ENCODE measurements around the gene MAPK8IP2. TPM values are rescaled to one million over a fixed set of nuclear protein-coding genes. Genes with fewer than 3 reads are reported as not detected.

The MAPK8IP2 gene
- total and polyA plus RNA-seq, 2 of the 13 experiments (the other 11 are each of a cell fraction or from before 2014, with no cell fraction given): 1.3 to 2.6 TPM

DNA sequence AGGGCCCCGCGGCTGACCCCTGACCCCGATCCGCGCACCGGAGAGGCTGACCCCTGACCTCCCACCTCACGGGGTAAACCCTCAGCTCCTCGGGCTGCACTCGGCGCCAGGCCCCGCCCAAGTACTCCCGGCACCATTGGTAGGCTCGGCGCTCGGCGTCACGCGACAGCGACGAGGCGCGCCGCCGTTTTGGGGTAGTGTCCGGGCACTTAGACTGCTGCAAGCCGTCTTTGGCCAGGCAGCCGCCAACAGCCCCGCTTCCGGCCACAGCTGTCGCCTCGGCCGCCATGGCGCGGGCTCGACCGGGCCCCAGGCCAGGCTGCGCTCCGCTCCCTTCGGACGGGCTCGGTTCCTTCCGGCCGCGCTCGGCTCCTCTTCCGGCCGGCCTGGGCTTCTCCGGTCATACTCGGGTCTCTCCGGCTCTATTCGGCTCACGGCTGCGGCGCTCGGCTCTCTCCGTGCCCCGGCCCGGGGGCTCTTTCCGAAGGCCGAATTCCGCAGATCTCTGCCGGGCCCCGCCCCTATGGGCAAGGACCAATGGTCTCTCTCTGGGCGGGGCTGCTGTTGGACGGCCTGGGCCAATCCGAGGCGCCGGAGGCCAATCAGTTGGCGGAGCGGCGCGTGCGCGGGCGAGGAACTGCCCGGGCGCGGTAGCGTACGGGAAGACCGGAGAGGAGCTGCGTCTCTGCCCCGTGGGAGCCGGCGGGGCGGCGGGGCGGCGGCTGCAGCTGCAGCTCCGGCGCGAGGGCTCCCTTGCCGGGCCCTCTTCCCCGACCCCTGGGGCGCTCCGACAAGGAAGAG, 17.9 kb upstream of the MAPK8IP2 start, which contains the start of gene CHKB (continued):
- TF ChIP-seq REL (CRISPR knock-in tag; conservative IDR thresholded peaks at IDR 0.05): 0 out of 2 replicates have a peak, but pooled peaks have one; percentile 67
- peak; percentile 68 for TF ChIP-seq HOXD1 (CRISPR knock-in tag; IDR thresholded peaks at IDR 0.05)
- TF ChIP-seq, protein P1, sequence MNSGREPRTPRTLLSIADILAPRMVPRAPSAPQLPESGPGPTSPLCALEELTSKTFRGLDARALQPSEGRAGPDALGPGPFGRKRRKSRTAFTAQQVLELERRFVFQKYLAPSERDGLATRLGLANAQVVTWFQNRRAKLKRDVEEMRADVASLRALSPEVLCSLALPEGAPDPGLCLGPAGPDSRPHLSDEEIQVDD (CRISPR knock-in tag; IDR thresholded peaks at IDR 0.05; ENCODE audit: borderline replicate concordance): peak; percentile 52; the same call in 1 of the 2 replicates
- TF ChIP-seq POLR2AphosphoS5 (IDR thresholded peaks at IDR 0.05; ENCODE audit: low read depth, low read length): peak; percentile 73
- TF ChIP-seq, protein P2, sequence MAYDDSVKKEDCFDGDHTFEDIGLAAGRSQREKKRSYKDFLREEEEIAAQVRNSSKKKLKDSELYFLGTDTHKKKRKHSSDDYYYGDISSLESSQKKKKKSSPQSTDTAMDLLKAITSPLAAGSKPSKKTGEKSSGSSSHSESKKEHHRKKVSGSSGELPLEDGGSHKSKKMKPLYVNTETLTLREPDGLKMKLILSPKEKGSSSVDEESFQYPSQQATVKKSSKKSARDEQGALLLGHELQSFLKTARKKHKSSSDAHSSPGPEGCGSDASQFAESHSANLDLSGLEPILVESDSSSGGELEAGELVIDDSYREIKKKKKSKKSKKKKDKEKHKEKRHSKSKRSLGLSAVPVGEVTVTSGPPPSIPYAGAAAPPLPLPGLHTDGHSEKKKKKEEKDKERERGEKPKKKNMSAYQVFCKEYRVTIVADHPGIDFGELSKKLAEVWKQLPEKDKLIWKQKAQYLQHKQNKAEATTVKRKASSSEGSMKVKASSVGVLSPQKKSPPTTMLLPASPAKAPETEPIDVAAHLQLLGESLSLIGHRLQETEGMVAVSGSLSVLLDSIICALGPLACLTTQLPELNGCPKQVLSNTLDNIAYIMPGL (CRISPR knock-in tag; IDR thresholded peaks at IDR 0.05; ENCODE audit: borderline replicate concordance in 1 of 2, low read depth in 1 of 2): peak; percentile 62 to 71
- TF ChIP-seq ZMYM4 (CRISPR knock-in tag; IDR thresholded peaks at IDR 0.05): peak; percentile 31; the same call in 1 of the 2 replicates
- peak; percentile 61 to 88 for TF ChIP-seq POLR2A (IDR thresholded peaks at IDR 0.05; ENCODE audit: insufficient read depth in 1 of 2, low read depth in 2 of 2, low read length in 2 of 2)
- TF ChIP-seq SOX5 (CRISPR knock-in tag; IDR thresholded peaks at IDR 0.05; ENCODE audit: borderline replicate concordance): peak; percentile 7; the same call in 1 of the 2 replicates
- TF ChIP-seq, protein P3, sequence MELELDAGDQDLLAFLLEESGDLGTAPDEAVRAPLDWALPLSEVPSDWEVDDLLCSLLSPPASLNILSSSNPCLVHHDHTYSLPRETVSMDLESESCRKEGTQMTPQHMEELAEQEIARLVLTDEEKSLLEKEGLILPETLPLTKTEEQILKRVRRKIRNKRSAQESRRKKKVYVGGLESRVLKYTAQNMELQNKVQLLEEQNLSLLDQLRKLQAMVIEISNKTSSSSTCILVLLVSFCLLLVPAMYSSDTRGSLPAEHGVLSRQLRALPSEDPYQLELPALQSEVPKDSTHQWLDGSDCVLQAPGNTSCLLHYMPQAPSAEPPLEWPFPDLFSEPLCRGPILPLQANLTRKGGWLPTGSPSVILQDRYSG (CRISPR knock-in tag; IDR thresholded peaks at IDR 0.05): 0 out of 2 replicates have a peak, but pooled peaks have one; percentile 54
- TF ChIP-seq KAT2B (IDR thresholded peaks at IDR 0.05; ENCODE audit: borderline replicate concordance, low read depth, low read length): no peak
- TF ChIP-seq MAF1 (CRISPR knock-in tag; IDR thresholded peaks at IDR 0.05; ENCODE audit: borderline replicate concordance): no peak
- peak; percentile 68; the same call in 1 of the 2 replicates for TF ChIP-seq ZNF766 (CRISPR knock-in tag; IDR thresholded peaks at IDR 0.05; ENCODE audit: borderline replicate concordance)
- TF ChIP-seq MED8 (CRISPR knock-in tag; IDR thresholded peaks at IDR 0.05; ENCODE audit: insufficient replicate concordance): no peak
- TF ChIP-seq, protein P4, sequence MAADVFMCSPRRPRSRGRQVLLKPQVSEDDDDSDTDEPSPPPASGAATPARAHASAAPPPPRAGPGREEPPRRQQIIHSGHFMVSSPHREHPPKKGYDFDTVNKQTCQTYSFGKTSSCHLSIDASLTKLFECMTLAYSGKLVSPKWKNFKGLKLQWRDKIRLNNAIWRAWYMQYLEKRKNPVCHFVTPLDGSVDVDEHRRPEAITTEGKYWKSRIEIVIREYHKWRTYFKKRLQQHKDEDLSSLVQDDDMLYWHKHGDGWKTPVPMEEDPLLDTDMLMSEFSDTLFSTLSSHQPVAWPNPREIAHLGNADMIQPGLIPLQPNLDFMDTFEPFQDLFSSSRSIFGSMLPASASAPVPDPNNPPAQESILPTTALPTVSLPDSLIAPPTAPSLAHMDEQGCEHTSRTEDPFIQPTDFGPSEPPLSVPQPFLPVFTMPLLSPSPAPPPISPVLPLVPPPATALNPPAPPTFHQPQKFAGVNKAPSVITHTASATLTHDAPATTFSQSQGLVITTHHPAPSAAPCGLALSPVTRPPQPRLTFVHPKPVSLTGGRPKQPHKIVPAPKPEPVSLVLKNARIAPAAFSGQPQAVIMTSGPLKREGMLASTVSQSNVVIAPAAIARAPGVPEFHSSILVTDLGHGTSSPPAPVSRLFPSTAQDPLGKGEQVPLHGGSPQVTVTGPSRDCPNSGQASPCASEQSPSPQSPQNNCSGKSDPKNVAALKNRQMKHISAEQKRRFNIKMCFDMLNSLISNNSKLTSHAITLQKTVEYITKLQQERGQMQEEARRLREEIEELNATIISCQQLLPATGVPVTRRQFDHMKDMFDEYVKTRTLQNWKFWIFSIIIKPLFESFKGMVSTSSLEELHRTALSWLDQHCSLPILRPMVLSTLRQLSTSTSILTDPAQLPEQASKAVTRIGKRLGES (CRISPR knock-in tag; IDR thresholded peaks at IDR 0.05; ENCODE audit: borderline replicate concordance): peak; percentile 72; the same call in 1 of the 2 replicates
- no peak for TF ChIP-seq KDM4B (CRISPR knock-in tag; IDR thresholded peaks at IDR 0.05)
- peak; percentile 67; the same call in 1 of the 2 replicates for TF ChIP-seq NR2F2 (IDR thresholded peaks at IDR 0.05; ENCODE audit: borderline replicate concordance, low read depth)
- TF ChIP-seq, protein P5, sequence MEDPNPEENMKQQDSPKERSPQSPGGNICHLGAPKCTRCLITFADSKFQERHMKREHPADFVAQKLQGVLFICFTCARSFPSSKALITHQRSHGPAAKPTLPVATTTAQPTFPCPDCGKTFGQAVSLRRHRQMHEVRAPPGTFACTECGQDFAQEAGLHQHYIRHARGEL (CRISPR knock-in tag; IDR thresholded peaks at IDR 0.05): no peak
- TF ChIP-seq SALL2 (CRISPR knock-in tag; IDR thresholded peaks at IDR 0.05): 0 out of 2 replicates have a peak, but pooled peaks have one; percentile 9
- TF ChIP-seq TP53 (CRISPR knock-in tag; conservative IDR thresholded peaks at IDR 0.05): no peak; the same call in 1 of the 2 replicates
- TF ChIP-seq GABPB1 (CRISPR knock-in tag; IDR thresholded peaks at IDR 0.05): peak; percentile 91
- no peak for TF ChIP-seq SMYD3 (CRISPR knock-in tag; IDR thresholded peaks at IDR 0.05)
